ENCODE data around the gene ARRDC2. TPM values are rescaled to one million over a fixed set of nuclear protein-coding genes. Genes with fewer than 3 reads are reported as not detected.
A peak's percentile ranks its signal among the peaks of the same experiment; 100 is the strongest.

ARRDC2 gene
- total and polyA plus RNA-seq, 2 of the 13 experiments (the other 11 are each of a cell fraction or from before 2014, with no cell fraction given), result 2.1 to 3.4 TPM

DNA sequence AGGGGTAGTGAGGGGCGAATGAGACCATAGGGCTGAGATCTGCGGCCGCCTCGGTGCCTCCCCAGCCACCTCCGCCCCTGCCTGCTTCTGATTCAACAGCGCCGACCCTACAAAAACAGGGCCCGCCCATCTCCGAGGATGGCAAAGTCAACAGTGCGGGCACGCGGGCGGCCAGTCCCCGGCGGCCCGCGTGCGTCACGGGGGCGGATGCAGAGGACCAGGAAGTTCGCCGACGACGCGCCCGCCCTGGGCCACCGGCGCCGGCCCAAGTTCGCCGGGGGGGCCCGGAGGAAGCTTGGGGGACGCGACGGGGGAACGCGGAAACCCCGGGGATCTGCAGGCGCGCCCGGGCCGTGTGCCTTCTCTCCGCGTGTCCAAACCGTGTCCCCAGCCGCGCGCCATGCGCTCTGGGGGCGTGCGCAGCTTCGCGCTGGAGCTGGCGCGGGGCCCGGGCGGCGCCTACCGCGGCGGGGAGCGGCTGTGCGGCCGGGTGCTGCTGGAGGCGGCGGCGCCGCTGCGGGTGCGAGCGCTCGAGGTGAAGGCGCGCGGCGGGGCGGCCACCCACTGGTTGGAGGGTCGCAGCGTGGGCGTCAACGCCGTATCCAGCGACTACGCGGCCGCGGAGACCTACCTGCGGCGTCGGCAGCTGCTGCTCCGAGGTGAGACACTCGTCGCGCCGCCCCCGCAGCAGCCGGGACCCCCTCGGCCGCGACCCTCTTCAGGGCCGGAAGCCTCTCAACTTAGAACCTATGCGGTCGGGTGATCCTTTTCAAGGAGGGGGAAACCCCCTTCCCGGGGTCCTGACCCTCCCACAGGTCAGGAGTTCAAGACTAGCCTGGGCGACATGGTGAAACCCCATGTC is 6.8 kb upstream of the ARRDC2 start (continued):
- TF ChIP-seq, protein P1, sequence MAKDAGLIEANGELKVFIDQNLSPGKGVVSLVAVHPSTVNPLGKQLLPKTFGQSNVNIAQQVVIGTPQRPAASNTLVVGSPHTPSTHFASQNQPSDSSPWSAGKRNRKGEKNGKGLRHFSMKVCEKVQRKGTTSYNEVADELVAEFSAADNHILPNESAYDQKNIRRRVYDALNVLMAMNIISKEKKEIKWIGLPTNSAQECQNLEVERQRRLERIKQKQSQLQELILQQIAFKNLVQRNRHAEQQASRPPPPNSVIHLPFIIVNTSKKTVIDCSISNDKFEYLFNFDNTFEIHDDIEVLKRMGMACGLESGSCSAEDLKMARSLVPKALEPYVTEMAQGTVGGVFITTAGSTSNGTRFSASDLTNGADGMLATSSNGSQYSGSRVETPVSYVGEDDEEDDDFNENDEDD (CRISPR knock-in tag; IDR thresholded peaks at IDR 0.05; ENCODE audit: borderline replicate concordance), result peak; percentile 87
- TF ChIP-seq RFX5 (IDR thresholded peaks at IDR 0.05; ENCODE audit: low read depth, low read length), result no peak
- no peak for TF ChIP-seq SYNCRIP (IDR thresholded peaks at IDR 0.05; ENCODE audit: insufficient read depth, low read depth, low read length)
- TF ChIP-seq DNMT1 (CRISPR knock-in tag; IDR thresholded peaks at IDR 0.05), result no peak
- no peak for TF ChIP-seq ZNF496 (CRISPR knock-in tag; IDR thresholded peaks at IDR 0.05; ENCODE audit: insufficient replicate concordance)
- no peak for TF ChIP-seq RBM22 (optimal IDR thresholded peaks at IDR 0.05; ENCODE audit: low read length)
- no peak for TF ChIP-seq TOPORS (CRISPR knock-in tag; IDR thresholded peaks at IDR 0.05)
- TF ChIP-seq, protein P2, sequence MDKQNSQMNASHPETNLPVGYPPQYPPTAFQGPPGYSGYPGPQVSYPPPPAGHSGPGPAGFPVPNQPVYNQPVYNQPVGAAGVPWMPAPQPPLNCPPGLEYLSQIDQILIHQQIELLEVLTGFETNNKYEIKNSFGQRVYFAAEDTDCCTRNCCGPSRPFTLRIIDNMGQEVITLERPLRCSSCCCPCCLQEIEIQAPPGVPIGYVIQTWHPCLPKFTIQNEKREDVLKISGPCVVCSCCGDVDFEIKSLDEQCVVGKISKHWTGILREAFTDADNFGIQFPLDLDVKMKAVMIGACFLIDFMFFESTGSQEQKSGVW (CRISPR knock-in tag; IDR thresholded peaks at IDR 0.05; ENCODE audit: borderline replicate concordance), result no peak
- TF ChIP-seq GABPA (IDR thresholded peaks at IDR 0.05; ENCODE audit: low read depth, low read length), result no peak
- TF ChIP-seq GABPA (CRISPR knock-in tag; IDR thresholded peaks at IDR 0.05; ENCODE audit: low read depth), result no peak
- no peak for TF ChIP-seq ZNF562 (CRISPR knock-in tag; IDR thresholded peaks at IDR 0.05; ENCODE audit: borderline replicate concordance)
- no peak for TF ChIP-seq MEF2D (CRISPR knock-in tag; IDR thresholded peaks at IDR 0.05)
- TF ChIP-seq SRSF4 (IDR thresholded peaks at IDR 0.05; ENCODE audit: low read depth, low read length, poor library complexity, severe bottlenecking), result no peak
- TF ChIP-seq IKZF4 (CRISPR knock-in tag; IDR thresholded peaks at IDR 0.05; ENCODE audit: borderline replicate concordance, low read depth, not compliant biosample characterization), result peak; percentile 64
- TF ChIP-seq, protein P3, sequence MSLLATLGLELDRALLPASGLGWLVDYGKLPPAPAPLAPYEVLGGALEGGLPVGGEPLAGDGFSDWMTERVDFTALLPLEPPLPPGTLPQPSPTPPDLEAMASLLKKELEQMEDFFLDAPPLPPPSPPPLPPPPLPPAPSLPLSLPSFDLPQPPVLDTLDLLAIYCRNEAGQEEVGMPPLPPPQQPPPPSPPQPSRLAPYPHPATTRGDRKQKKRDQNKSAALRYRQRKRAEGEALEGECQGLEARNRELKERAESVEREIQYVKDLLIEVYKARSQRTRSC (CRISPR knock-in tag; IDR thresholded peaks at IDR 0.05; ENCODE audit: low read depth), result no peak
- TF ChIP-seq ZFY (CRISPR knock-in tag; IDR thresholded peaks at IDR 0.05), result peak; percentile 66
- no peak for TF ChIP-seq ZNF432 (CRISPR knock-in tag; IDR thresholded peaks at IDR 0.05; ENCODE audit: borderline replicate concordance)
- peak; percentile 32; the same call in 1 of the 2 replicates for TF ChIP-seq ZNF350 (CRISPR knock-in tag; IDR thresholded peaks at IDR 0.05; ENCODE audit: borderline replicate concordance, low read depth)
- TF ChIP-seq, protein P4, sequence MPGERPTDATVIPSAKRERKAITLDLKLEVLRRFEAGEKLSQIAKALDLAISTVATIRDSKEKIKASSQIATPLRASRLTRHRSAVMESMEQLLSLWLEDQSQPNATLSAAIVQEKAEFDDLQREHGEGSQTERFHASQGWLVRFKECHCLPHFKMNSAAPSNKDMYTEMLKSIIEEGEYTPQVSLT (CRISPR knock-in tag; IDR thresholded peaks at IDR 0.05; ENCODE audit: borderline replicate concordance, low read depth), result no peak
- TF ChIP-seq ZSCAN22 (CRISPR knock-in tag; IDR thresholded peaks at IDR 0.05), result no peak
- peak; percentile 52; the same call in 1 of the 2 replicates for TF ChIP-seq IRF2 (CRISPR knock-in tag; IDR thresholded peaks at IDR 0.05)
- no peak for TF ChIP-seq STAG1 (CRISPR knock-in tag; IDR thresholded peaks at IDR 0.05)
